ENCODE measurements around the gene SBF2.

SBF2 gene

DNA sequence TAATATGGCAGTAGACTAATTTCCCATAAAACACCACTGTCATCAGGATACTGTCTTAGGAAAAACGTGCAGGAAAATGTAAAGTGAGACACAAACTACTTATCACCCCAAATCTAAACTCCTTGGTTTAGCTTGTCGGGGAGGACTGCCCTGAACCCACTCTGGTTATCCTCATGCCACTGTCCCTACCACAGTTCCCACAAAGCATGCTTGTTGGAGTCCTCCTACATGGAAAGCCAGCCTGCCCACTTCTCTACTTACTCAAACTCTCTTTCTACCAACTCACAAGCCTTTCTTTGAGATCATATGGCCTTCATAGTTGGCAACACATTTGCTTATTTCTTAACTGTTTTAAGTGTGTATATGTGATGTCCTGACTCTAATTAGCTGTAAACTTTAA, 451.1 kb downstream of the SBF2 start:
- no peak overlapping the region for H3K4me3 ChIP-seq (ENCODE audit: low read depth, low read length)
- TF ChIP-seq MYC (IDR thresholded peaks at IDR 0.05; ENCODE audit: low read depth, low read length) (no peak), POLR2A (IDR thresholded peaks at IDR 0.05; ENCODE audit: extremely low read depth, insufficient read length) (no peak)
- TF ChIP-seq, protein P1, sequence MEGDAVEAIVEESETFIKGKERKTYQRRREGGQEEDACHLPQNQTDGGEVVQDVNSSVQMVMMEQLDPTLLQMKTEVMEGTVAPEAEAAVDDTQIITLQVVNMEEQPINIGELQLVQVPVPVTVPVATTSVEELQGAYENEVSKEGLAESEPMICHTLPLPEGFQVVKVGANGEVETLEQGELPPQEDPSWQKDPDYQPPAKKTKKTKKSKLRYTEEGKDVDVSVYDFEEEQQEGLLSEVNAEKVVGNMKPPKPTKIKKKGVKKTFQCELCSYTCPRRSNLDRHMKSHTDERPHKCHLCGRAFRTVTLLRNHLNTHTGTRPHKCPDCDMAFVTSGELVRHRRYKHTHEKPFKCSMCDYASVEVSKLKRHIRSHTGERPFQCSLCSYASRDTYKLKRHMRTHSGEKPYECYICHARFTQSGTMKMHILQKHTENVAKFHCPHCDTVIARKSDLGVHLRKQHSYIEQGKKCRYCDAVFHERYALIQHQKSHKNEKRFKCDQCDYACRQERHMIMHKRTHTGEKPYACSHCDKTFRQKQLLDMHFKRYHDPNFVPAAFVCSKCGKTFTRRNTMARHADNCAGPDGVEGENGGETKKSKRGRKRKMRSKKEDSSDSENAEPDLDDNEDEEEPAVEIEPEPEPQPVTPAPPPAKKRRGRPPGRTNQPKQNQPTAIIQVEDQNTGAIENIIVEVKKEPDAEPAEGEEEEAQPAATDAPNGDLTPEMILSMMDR (IDR thresholded peaks at IDR 0.05; ENCODE audit: low read depth, low read length): no peak
- TF ChIP-seq, protein P2, sequence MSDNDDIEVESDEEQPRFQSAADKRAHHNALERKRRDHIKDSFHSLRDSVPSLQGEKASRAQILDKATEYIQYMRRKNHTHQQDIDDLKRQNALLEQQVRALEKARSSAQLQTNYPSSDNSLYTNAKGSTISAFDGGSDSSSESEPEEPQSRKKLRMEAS (IDR thresholded peaks at IDR 0.05; ENCODE audit: low read depth, low read length): no peak
- no peak for DNase-seq (ENCODE audit: low read depth)

DNA sequence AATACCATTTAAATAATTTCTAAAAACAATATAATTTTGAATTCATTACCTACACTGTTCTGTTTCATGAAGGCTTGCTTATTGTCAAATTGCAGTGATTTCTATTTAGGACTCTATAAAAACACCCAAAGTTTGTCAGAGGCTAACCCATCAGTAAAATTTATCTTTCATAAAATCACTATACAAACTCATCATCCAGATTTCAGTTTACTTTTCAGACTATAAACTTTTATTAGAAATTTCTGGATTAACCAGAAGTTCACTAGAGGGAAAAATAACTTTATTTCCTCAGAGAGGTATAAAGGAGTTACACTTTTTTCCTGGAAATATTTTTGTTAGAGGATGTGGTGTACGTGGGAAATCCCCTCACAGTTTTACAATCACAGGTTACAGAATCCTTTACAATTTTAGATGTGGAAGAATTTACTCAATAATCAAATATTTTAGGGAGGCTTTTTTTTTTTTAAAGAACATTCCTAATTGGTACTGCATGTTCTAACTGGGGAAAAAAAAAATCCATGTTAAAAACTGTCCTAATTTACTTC, 453.5 kb downstream of the SBF2 start:
- DNase-seq (ENCODE audit: low read depth): no peak
- no peak overlapping the region for H3K4me3 ChIP-seq (ENCODE audit: low read depth, low read length)
- TF ChIP-seq POLR2A (IDR thresholded peaks at IDR 0.05; ENCODE audit: extremely low read depth, insufficient read length) (no peak), MYC (IDR thresholded peaks at IDR 0.05; ENCODE audit: low read depth, low read length) (no peak)
- TF ChIP-seq, protein P2 (IDR thresholded peaks at IDR 0.05; ENCODE audit: low read depth, low read length): no peak
- TF ChIP-seq, protein P1 (IDR thresholded peaks at IDR 0.05; ENCODE audit: low read depth, low read length): no peak

DNA sequence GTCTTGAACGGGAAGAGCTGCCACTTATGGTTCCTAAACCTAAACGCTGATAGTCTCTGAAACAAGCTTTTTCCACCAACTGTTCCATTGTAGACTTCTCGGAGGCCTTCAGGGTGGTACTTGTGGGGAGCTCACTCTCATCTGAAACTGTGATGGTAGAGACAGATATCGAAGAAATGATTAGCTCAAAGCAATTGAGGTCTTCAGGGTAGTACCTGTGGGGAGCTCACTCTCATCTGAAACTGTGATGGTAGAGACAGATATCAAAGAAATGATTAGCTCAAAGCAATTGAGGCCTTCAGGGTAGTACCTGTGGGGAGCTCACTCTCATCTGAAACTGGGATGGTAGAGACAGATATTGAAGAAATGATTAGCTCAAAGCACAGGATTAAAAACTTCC, 454.5 kb downstream of the SBF2 start:
- no peak for DNase-seq (ENCODE audit: low read depth)
- no peak overlapping the region for H3K4me3 ChIP-seq (ENCODE audit: low read depth, low read length)
- TF ChIP-seq POLR2A (IDR thresholded peaks at IDR 0.05; ENCODE audit: extremely low read depth, insufficient read length) (no peak), MYC (IDR thresholded peaks at IDR 0.05; ENCODE audit: low read depth, low read length) (no peak)
- TF ChIP-seq, protein P1 (IDR thresholded peaks at IDR 0.05; ENCODE audit: low read depth, low read length): no peak
- TF ChIP-seq, protein P2 (IDR thresholded peaks at IDR 0.05; ENCODE audit: low read depth, low read length): no peak

DNA sequence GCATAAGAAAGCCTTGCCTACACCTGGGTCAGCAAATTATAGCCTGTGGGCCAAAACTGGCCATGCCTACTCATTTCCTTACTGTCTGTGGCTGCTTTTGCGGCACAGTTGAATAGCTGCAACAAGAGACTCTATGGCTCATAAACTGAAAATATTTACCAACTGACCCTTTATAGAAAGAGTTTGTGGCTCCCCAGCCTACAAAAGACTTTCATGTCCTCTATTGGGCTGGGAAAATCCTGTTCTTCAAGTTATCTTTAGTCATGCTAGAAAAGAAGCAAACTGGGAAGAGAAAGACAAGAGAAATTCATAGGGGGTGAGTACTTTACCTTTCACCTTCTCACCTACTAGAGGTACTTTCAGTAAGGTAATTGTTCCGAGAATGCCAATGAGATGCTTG, 455.1 kb downstream of the SBF2 start:
- H3K4me3 ChIP-seq (ENCODE audit: low read depth, low read length): no peak overlapping the region
- TF ChIP-seq POLR2A (IDR thresholded peaks at IDR 0.05; ENCODE audit: extremely low read depth, insufficient read length) (no peak), MYC (IDR thresholded peaks at IDR 0.05; ENCODE audit: low read depth, low read length) (no peak)
- TF ChIP-seq, protein P2 (IDR thresholded peaks at IDR 0.05; ENCODE audit: low read depth, low read length): no peak
- TF ChIP-seq, protein P1 (IDR thresholded peaks at IDR 0.05; ENCODE audit: low read depth, low read length): no peak
- DNase-seq (ENCODE audit: low read depth): no peak

DNA sequence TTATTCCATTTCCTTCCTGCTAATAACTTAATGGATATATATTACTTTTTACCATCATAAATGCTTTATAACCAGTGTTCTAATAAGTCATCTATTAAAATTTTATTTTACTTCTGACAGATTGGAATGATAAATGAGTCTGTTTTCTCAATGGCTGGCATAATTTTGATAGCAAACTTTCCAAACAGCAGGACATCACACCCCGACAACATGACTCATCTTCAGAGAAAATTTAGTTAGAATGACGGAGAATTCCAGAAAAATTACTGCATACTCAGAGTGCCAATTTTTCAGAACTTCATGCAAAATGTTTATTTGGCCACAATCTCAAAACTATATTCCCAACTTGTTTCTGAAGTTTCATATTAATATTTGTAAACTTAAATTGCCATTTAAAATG, 455.8 kb downstream of the SBF2 start:
- no peak for DNase-seq (ENCODE audit: low read depth)
- TF ChIP-seq, protein P2 (IDR thresholded peaks at IDR 0.05; ENCODE audit: low read depth, low read length): no peak
- TF ChIP-seq MYC (IDR thresholded peaks at IDR 0.05; ENCODE audit: low read depth, low read length): no peak
- no peak for TF ChIP-seq POLR2A (IDR thresholded peaks at IDR 0.05; ENCODE audit: extremely low read depth, insufficient read length)
- TF ChIP-seq, protein P1 (IDR thresholded peaks at IDR 0.05; ENCODE audit: low read depth, low read length): no peak
- H3K4me3 ChIP-seq (ENCODE audit: low read depth, low read length): no peak overlapping the region
